PC-3 (cell line): Measurements from ENCODE around the gene MAP1LC3B. TPM values are rescaled to one million over a fixed set of nuclear protein-coding genes. Genes with fewer than 3 reads are reported as not detected.

Experiments used
- ATAC-seq: fragments of 200-7000 bp; cut with Tn5 transposase; 2 replicates; pipeline ENCODE4 v1.9.1; 2020; ENCODE audit warnings: mild to moderate bottlenecking, moderate library complexity
- BruUV-seq: library from RNA; stranded (reverse); fragments of 400-500 nt; replicated peaks from 2 replicates; lab custom pipeline; 2021; lab: Mats Ljungman, UMichigan
- CTCF ChIA-PET: fragments of 300-600 bp; sonication (Branson Sonifier 250); formaldehyde crosslinking; loops from one replicate; lab custom pipeline; 2022; ENCODE audit warnings: antibody characterized with exemption; lab: Charles Lee
- POLR2A ChIA-PET: fragments of 300-600 bp; sonication (Branson Sonifier 250); formaldehyde crosslinking; loops from one replicate; lab custom pipeline; 2022; ENCODE audit warnings: antibody characterized with exemption; ENCODE audit not compliant: unreplicated experiment; lab: Charles Lee
- DNase-seq: peaks from one replicate; pipeline ENCODE4 v3.0.0-alpha.2; 2015
- H2AFZ ChIP-seq: fragments of 300-600 bp; sonication (generic); 2 replicates; pipeline ENCODE4 v1.6.0; 2016; ENCODE audit warnings: antibody characterized with exemption, low read length
- H3F3A ChIP-seq: fragments of 300-600 bp; sonication (generic); one replicate; pipeline ENCODE4 v1.6.0; 2017; ENCODE audit warnings: antibody characterized with exemption, low read length, control low read depth, mild to moderate bottlenecking; ENCODE audit not compliant: unreplicated experiment
- H3K27ac ChIP-seq: fragments of 300-600 bp; sonication (generic); 2 replicates; pipeline ENCODE4 v1.5.1; 2016; ENCODE audit warnings: mild to moderate bottlenecking, low read length
- H3K27me3 ChIP-seq: fragments of 300-600 bp; sonication (generic); 2 replicates; pipeline ENCODE4 v1.6.1; 2016; ENCODE audit warnings: low read length, mixed read lengths
- H3K36me3 ChIP-seq: fragments of 300-600 bp; sonication (generic); 2 replicates; pipeline ENCODE4 v1.6.1; 2016; ENCODE audit warnings: low read depth, mixed run types, low read length, mixed read lengths
- H3K4me1 ChIP-seq: fragments of 300-600 bp; sonication (generic); 2 replicates; pipeline ENCODE4 v1.5.1; 2016; ENCODE audit warnings: low read length; ENCODE audit not compliant: insufficient read depth
- H3K4me2 ChIP-seq: fragments of 300-600 bp; sonication (generic); 2 replicates; pipeline ENCODE4 v1.6.0; 2016; ENCODE audit warnings: low read length
- H3K4me3 ChIP-seq: fragments of 300-600 bp; sonication (generic); 2 replicates; pipeline ENCODE4 v1.5.1; 2016; ENCODE audit warnings: mild to moderate bottlenecking, low read length, mixed read lengths
- H3K79me2 ChIP-seq: fragments of 300-600 bp; sonication (generic); 2 replicates; pipeline ENCODE4 v1.6.1; 2017; ENCODE audit warnings: low read length, mixed read lengths
- H3K9ac ChIP-seq: fragments of 300-600 bp; sonication (generic); 2 replicates; pipeline ENCODE4 v1.6.0; 2016; ENCODE audit warnings: mild to moderate bottlenecking, low read length
- H3K9me2 ChIP-seq: fragments of 300-600 bp; sonication (generic); replicated peaks from 2 replicates; pipeline ENCODE4 v1.6.1; 2016; ENCODE audit warnings: mixed run types, low read length, mixed read lengths
- H3K9me3 ChIP-seq: fragments of 300-600 bp; sonication (generic); 2 replicates; pipeline ENCODE4 v1.6.1; 2016; ENCODE audit warnings: low read length, mixed read lengths
- H4K20me1 ChIP-seq: fragments of 300-600 bp; sonication (generic); 2 replicates; pipeline ENCODE4 v1.6.1; 2016; ENCODE audit warnings: low read length, mixed read lengths
- CTCF ChIP-seq: fragments of 300-600 bp; sonication (generic); conservative IDR thresholded peaks from 2 replicates; pipeline ENCODE4 v1.5.1; 2017; ENCODE audit warnings: antibody characterized with exemption, low read depth, mild to moderate bottlenecking, low read length
- EZH2 ChIP-seq: fragments of 300-600 bp; sonication (generic); IDR thresholded peaks from one replicate; pipeline ENCODE4 v1.6.1; 2017; ENCODE audit warnings: antibody characterized with exemption, mild to moderate bottlenecking, low read length; ENCODE audit not compliant: unreplicated experiment
- EZH2phosphoT487 ChIP-seq: fragments of 300-600 bp; sonication (generic); IDR thresholded peaks from 2 replicates; pipeline ENCODE4 v1.6.1; 2018; ENCODE audit warnings: mild to moderate bottlenecking, antibody characterized with exemption, low read length, borderline replicate concordance
- intact Hi-C: fragments of 100-400 bp; cut with micrococcal nuclease; formaldehyde crosslinking; loops from 2 replicates; pipeline ENCODE4 v1.9.0; 2023
- total RNA-seq: library from RNA; depleted of rRNA; stranded (reverse); fragments of >200 nt; gene quantifications from 2 replicates; pipeline ENCODE4 v1.2.3, GENCODE V29; 2014

The MAP1LC3B gene
- total RNA-seq, 1 experiment from 2014 or later = 11.9 TPM

- no peaks in the 10 kb centered on the region for H3K27me3 ChIP-seq
- DNase-seq (no peak), ATAC-seq (no peak)
- no peaks in the 10 kb centered on the region for H3K9me3 ChIP-seq
- H3F3A ChIP-seq = no peaks in the 10 kb centered on the region
- no peaks in the 10 kb centered on the region for H3K36me3 ChIP-seq
- no TSS peak for BruUV-seq
- TF ChIP-seq EZH2 (no peak), EZH2phosphoT487 (no peak), CTCF (no peak)
- peaks cover 67% of the 10 kb centered on the region for H3K79me2 ChIP-seq
- H2AFZ ChIP-seq = no peak overlapping the region
- H3K27ac ChIP-seq = no peak overlapping the region
- H3K4me2 ChIP-seq = no peak overlapping the region
- intact Hi-C loops = no loop called here
- H4K20me1 ChIP-seq = no peaks in the 10 kb centered on the region
- POLR2A ChIA-PET = no interaction called here
- H3K4me3 ChIP-seq = no peak overlapping the region
- no peaks in the 10 kb centered on the region for H3K9me2 ChIP-seq
- CTCF ChIA-PET = no interaction called here
- H3K9ac ChIP-seq = no peak overlapping the region
- no peaks in the 10 kb centered on the region for H3K4me1 ChIP-seq
Measured at GRCh38 chr16:87369796-87370719, 22.1 kb upstream of the MAP1LC3B start.

GRCh38 chr16:87371261-87371866, 20.8 kb upstream of the MAP1LC3B start:
- no peak overlapping the region for H3K4me3 ChIP-seq
- no peak for TF ChIP-seq EZH2phosphoT487
- no peak for TF ChIP-seq CTCF
- no peak for TF ChIP-seq EZH2
- ChIA-PET POLR2A (no interaction called here), CTCF (no interaction called here)
- H3K4me2 ChIP-seq = no peak overlapping the region
- no peak for DNase-seq
- H3K79me2 ChIP-seq = peaks cover 71% of the 10 kb centered on the region
- H3K27me3 ChIP-seq = no peaks in the 10 kb centered on the region
- intact Hi-C loops = no loop called here
- H3K9me2 ChIP-seq = no peaks in the 10 kb centered on the region
- H3K36me3 ChIP-seq = no peaks in the 10 kb centered on the region
- no peak overlapping the region for H3K9ac ChIP-seq
- no TSS peak for BruUV-seq
- H3K4me1 ChIP-seq = no peaks in the 10 kb centered on the region
- H4K20me1 ChIP-seq = no peaks in the 10 kb centered on the region
- H3K27ac ChIP-seq = no peak overlapping the region
- H3K9me3 ChIP-seq = no peaks in the 10 kb centered on the region
- no peak overlapping the region for H2AFZ ChIP-seq
- H3F3A ChIP-seq = no peaks in the 10 kb centered on the region
- no peak for ATAC-seq

GRCh38 chr16:87372305-87372704, 19.8 kb upstream of the MAP1LC3B start:
- intact Hi-C loops = no loop called here
- no peaks in the 10 kb centered on the region for H3K9me3 ChIP-seq
- no peaks in the 10 kb centered on the region for H3K27me3 ChIP-seq
- POLR2A ChIA-PET = interaction anchor here (0.6 kb wide), 1 partner anchor 22 kb away, joined by 4 read pairs; no protein-coding TSS in a partner anchor
- no peak for TF ChIP-seq CTCF
- no peak for TF ChIP-seq EZH2phosphoT487
- TF ChIP-seq EZH2 = no peak
- H2AFZ ChIP-seq = no peak overlapping the region
- no peaks in the 10 kb centered on the region for H3K4me1 ChIP-seq
- H3K36me3 ChIP-seq = no peaks in the 10 kb centered on the region
- H3F3A ChIP-seq = no peaks in the 10 kb centered on the region
- DNase-seq (no peak), ATAC-seq (no peak)
- CTCF ChIA-PET = no interaction called here
- no peaks in the 10 kb centered on the region for H4K20me1 ChIP-seq
- H3K4me3 ChIP-seq = no peak overlapping the region
- no peak overlapping the region for H3K9ac ChIP-seq
- H3K27ac ChIP-seq = no peak overlapping the region
- no TSS peak for BruUV-seq
- H3K9me2 ChIP-seq = no peaks in the 10 kb centered on the region
- H3K4me2 ChIP-seq = no peak overlapping the region
- H3K79me2 ChIP-seq = peaks cover 73% of the 10 kb centered on the region
